GM12875 (cell line): ENCODE results near the gene DIP2C.
"Not testable (repeated sequence)": the region's sequence is repeated elsewhere in the genome, so short reads cannot be mapped to it uniquely, and the experiment has no call there.

Source experiments
- H3K4me3 ChIP-seq: one replicate; pipeline ENCODE4 v1.5.1; 2011; ENCODE audit warnings: low read depth, low read length, control low read depth
- TF ChIP-seq, protein P1 (sequence below): IDR thresholded peaks from 2 replicates; pipeline ENCODE4 v1.5.1; 2011; ENCODE audit warnings: low read depth, mild to moderate bottlenecking, control low read depth, inconsistent platforms, low read length, moderate library complexity, borderline replicate concordance; ENCODE audit not compliant: insufficient read depth

Gene DIP2C

GRCh38 chr10:372566-372965 is 316.9 kb downstream of the DIP2C start:
- TF ChIP-seq, protein P1, sequence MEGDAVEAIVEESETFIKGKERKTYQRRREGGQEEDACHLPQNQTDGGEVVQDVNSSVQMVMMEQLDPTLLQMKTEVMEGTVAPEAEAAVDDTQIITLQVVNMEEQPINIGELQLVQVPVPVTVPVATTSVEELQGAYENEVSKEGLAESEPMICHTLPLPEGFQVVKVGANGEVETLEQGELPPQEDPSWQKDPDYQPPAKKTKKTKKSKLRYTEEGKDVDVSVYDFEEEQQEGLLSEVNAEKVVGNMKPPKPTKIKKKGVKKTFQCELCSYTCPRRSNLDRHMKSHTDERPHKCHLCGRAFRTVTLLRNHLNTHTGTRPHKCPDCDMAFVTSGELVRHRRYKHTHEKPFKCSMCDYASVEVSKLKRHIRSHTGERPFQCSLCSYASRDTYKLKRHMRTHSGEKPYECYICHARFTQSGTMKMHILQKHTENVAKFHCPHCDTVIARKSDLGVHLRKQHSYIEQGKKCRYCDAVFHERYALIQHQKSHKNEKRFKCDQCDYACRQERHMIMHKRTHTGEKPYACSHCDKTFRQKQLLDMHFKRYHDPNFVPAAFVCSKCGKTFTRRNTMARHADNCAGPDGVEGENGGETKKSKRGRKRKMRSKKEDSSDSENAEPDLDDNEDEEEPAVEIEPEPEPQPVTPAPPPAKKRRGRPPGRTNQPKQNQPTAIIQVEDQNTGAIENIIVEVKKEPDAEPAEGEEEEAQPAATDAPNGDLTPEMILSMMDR = no peak
- H3K4me3 ChIP-seq = no peak overlapping the region

DNA sequence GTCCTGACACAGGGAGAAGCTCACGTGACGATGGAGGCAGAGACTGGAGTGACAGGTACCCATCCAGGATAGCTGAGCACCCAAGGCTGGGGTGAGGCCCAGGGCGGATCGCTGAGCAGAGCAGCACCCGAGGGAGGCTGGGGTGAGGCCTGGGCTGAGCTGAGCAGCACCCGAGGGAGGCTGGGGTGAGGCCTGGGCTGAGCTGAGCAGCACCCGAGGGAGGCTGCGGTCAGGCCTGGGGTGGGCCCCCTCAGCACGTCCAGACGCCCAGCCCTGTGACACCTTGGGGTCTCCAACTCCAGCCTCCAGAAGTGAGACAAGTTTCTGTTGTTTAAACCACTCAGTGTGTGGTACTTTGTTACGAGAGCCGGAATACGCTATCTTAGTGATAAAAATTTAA is 318.0 kb downstream of the DIP2C start:
- H3K4me3 ChIP-seq = no peak overlapping the region
- TF ChIP-seq, protein P1 = no peak

DNA sequence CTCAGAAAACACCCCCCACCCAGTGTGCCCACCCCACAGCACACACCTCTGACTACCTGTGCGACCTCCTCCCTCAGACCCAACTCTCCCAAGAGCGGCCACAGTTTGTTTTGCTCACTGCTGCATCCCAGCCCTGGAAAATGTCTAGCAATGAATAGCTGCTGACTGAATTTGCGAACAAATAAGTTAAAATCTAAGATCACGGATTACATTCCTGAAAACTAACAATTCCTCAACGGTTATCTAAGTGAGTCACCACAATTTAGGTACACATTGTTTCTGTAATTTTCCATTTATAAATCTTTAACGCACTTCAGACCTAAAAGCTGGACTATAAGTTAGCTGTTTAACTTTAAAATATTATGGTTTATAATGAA is 319.0 kb downstream of the DIP2C start:
- H3K4me3 ChIP-seq = no peak overlapping the region
- TF ChIP-seq, protein P1 = no peak

GRCh38 chr10:369684-370448 is 319.6 kb downstream of the DIP2C start:
- TF ChIP-seq, protein P1 = no peak
- no peak overlapping the region for H3K4me3 ChIP-seq

DNA sequence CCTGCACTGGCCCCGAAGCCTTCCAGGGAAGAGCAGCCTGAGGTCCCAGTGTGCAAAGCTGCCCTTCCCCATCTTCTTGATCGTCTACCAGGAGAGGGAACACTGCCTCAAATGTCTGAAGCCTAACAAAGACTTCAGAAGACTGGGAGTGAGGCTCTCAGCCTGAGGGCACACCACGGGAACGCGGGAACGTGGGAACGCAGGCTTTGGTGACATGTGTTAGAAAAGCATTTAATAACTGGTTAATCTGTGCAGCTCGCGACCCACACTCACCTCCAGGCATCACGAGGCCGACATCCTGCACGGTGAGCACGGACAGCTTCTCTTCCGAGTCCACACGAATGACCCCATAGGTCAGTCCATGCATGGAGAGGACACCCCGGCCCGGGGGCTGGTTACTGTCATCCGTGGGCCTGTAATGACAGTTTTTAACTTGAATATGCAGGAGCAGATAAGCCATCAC is 320.2 kb downstream of the DIP2C start:
- TF ChIP-seq, protein P1 = no peak
- H3K4me3 ChIP-seq = no peak overlapping the region

DNA sequence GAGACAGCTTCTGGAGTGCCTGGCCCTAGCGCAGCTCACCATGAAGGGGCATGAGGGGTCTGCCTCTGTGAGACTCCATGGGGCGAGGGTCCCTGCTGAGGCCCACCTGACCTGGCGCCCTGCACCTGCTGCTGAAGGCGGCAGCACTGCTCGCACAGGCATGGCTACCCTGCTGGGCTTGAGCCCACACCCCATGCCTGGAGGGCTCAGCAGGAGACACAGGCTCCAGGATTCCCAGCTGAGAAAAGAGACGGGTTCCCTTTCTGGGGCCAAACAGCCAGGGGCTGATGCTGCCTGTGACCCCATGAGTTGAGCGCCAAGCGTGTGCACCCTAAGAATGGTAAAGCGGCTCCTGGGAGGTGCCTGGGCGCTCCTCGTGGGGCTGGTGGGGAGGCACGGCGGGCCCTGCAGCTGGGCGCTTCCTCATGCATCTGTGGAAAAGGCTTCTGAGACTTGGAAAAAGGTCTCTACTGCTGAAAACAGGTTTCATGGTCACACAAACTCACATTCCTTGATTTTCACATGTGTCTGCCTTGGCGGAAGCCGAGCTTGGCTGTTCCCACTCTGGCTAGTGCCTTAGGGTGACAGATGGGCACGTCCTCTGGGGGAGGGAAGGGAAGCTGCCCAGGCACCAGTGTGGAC is 320.8 kb downstream of the DIP2C start:
- TF ChIP-seq, protein P1 = no peak
- H3K4me3 ChIP-seq = no peak overlapping the region

- H3K4me3 ChIP-seq = not testable (repeated sequence)
These were observed 321.4 kb downstream of the DIP2C start for GRCh38 chr10:368107-368506.
